HG03457 (cell line): ENCODE results near the gene KCNIP2.

ENCODE experiments used
- ATAC-seq: cut with Tn5 transposase; IDR thresholded peaks from one replicate; pipeline ENCODE4 v1.9.1; 2021; ENCODE audit warnings: moderate number of reproducible peaks; ENCODE audit not compliant: unreplicated experiment

The KCNIP2 gene

GRCh38 chr10:101783736-101784118, 59.9 kb downstream of the KCNIP2 start:
- no peak for ATAC-seq

GRCh38 chr10:101782811-101783735, 60.5 kb downstream of the KCNIP2 start, which contains the start of gene NPM3:
Gene NPM3, minus strand, starts transcription at chr10:101783446. Its CDS starts 56 bp downstream, at chr10:101783390.
- ATAC-seq = no peak

GRCh38 chr10:101781984-101782810, 61.4 kb downstream of the KCNIP2 start:
- ATAC-seq = no peak

DNA sequence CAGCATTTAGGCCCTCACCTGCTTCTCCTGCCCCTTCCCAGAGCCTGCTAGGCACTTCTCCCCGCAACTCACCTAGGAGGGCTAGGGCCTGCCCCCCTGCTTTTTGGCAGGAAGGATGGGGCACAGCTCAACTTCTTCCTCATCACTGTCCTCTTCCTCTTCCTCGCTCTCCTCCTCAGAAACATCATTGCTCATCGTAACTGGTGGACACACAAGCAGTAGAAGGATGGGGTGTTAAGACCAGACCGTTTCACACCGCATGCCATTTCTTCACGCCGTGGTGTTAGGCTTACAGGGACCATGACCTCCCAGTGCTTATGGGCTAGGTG, 62.0 kb downstream of the KCNIP2 start:
- no peak for ATAC-seq

GRCh38 chr10:101780818-101781654, 62.6 kb downstream of the KCNIP2 start:
- no peak for ATAC-seq

- ATAC-seq = no peak
These were observed 63.3 kb downstream of the KCNIP2 start for GRCh38 chr10:101780187-101780817.

DNA sequence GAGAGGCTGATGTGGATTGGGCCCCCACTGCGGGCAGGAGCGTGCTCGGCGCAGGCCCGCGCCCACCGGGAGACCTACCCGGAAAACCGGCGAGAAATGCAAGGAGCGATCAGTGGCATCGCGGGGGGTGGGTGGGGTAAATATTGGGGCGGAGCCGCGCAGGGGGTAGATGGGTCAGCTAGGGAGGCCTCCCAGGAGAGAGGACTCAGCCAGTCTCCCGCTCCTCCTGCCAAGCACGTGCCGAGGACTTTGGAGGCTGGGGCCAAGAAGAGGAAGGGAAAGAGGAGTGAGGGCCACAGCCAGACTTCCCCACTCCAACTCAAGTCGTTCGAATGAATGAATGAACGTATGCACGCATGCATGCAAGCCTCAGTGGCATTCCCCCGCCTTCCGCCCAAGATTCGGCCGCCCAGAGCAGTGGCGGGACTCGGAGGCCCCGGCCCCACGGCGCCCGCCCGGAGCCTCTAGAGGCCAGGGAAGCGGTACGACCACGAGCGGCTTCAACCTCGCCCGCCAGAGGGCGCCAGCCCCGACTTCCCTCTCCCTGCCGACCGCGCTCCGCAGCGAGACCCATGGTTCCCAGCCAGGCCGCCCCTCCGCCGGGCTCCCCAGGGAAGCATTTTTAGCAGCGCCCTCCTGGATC, 63.9 kb downstream of the KCNIP2 start:
- no peak for ATAC-seq

DNA sequence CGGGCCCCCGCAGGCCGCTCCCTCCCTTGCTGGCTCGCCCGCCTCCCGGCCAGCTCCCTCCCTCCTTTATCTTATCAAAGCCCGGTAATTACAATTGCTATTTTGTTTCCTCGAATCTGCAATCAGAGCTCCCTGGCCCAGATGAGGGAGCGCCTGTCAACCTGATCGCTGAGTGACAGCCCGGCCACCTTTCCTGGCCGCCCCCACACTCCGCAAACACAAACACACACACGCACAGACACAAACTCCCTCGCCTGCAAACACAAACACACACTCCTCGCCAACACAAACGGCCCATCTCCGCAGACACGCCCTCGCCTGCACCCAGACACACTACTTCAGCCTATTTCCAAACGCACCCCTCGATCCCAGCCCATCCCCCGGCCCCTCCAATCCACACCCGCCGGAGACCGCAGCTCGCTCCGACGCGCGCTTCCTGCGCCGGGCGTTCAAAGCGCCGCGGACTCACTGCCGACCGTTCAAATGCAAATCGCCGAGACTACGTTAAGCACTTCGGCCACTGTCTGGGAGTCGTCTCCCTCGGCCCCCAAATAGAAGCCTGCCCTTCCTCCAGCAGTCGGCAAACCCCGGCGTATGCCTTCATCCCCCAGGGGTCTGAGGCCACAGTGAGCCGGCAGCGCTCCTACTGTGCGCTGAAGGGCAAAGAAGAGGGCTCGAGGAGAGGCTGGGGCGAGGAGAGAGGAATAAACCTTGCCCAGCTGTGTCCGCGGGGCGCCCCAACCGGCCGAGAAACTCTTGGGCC, 64.6 kb downstream of the KCNIP2 start:
- ATAC-seq = no peak

GRCh38 chr10:101778151-101778780, 65.3 kb downstream of the KCNIP2 start:
- no peak for ATAC-seq

GRCh38 chr10:101777619-101778145, 65.9 kb downstream of the KCNIP2 start:
- ATAC-seq = no peak

DNA sequence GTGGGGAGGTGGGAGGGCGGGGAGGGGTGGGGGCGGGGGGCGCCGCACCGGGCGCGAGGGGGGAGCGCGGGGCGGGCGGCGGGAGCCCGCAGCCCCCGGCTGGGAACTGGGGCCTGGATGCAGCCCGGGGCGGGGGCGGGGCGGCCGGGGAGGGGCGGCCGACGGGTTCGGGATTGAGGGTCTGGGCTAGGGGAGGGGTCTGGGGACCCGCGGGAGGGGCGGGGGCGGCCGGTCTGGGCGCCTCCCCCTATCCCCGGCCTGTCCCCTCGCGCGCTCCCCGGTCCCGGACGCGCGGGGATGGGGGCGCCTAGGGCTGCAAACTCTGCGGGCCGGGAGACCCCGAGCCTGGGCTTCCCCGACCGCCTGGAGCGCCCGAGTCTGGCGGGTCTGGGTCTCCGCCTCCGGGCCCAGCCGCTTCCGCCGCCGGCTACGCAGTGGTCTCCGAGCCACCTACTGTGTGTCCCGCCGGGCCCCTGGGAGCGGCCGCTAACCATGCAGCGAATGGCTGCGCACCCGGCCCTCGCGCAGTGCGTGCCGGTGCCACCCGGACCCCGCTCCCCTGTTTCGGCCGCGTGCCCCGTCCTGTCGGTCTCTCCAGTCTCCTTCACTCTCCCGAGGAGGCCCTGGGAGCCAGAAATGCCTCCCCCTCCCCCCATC, 67.3 kb downstream of the KCNIP2 start:
- no peak for ATAC-seq
